MCF 10A (cell line): ENCODE results near the gene CEP85L. TPM values are rescaled to one million over a fixed set of nuclear protein-coding genes. Genes with fewer than 3 reads are reported as not detected.

ENCODE experiments used
- BruUV-seq: library from RNA; stranded (reverse); fragments of 400-500 nt; replicated peaks from 2 replicates; lab custom pipeline; 2021; lab: Mats Ljungman, UMichigan
- CTCF ChIA-PET: fragments of 300-600 bp; sonication (Branson Sonifier 250); formaldehyde crosslinking; extraction: SDS; loops from one replicate; lab custom pipeline; 2021; ENCODE audit warnings: antibody characterized with exemption, inconsistent platforms; lab: Yijun Ruan, JAX
- POLR2A ChIA-PET: fragments of 300-600, 350-650 bp; sonication (Branson Sonifier 250); formaldehyde crosslinking; extraction: SDS; loops from one replicate; lab custom pipeline; 2020; ENCODE audit warnings: antibody characterized with exemption, inconsistent platforms; lab: Yijun Ruan, JAX
- DNase-seq: peaks from one replicate; pipeline ENCODE4 v3.0.0-alpha.2; 2018; ENCODE audit not compliant: unreplicated experiment
- H3K27ac Mint-ChIP-seq: one replicate; pipeline ENCODE4 v1.8.0; 2022; ENCODE audit warnings: mild to moderate bottlenecking, low read depth, mixed read lengths; ENCODE audit not compliant: unreplicated experiment
- H3K27me3 Mint-ChIP-seq: one replicate; pipeline ENCODE4 v1.8.0; 2022; ENCODE audit warnings: mixed read lengths; ENCODE audit not compliant: insufficient read depth, unreplicated experiment
- H3K36me3 Mint-ChIP-seq: one replicate; pipeline ENCODE4 v1.8.0; 2022; ENCODE audit warnings: mild to moderate bottlenecking, moderate library complexity, mixed read lengths; ENCODE audit not compliant: insufficient read depth, unreplicated experiment
- H3K4me1 Mint-ChIP-seq: one replicate; pipeline ENCODE4 v1.8.0; 2022; ENCODE audit warnings: mixed read lengths; ENCODE audit not compliant: insufficient read depth, unreplicated experiment
- H3K4me3 Mint-ChIP-seq: one replicate; pipeline ENCODE4 v1.8.0; 2022; ENCODE audit warnings: mild to moderate bottlenecking, moderate library complexity, mixed read lengths; ENCODE audit not compliant: unreplicated experiment
- H3K9me3 Mint-ChIP-seq: one replicate; pipeline ENCODE4 v1.8.0; 2022; ENCODE audit warnings: mixed read lengths; ENCODE audit not compliant: unreplicated experiment
- CTCF ChIP-seq: fragments of 200-600 bp; IDR thresholded peaks from one replicate; pipeline ENCODE4 v1.8.0; 2022; ENCODE audit warnings: antibody characterized with exemption, mild to moderate bottlenecking; ENCODE audit not compliant: unreplicated experiment
- intact Hi-C: fragments of 100-400 bp; cut with micrococcal nuclease; formaldehyde crosslinking; loops from 2 replicates; pipeline ENCODE4 v1.14.1; 2022
- total RNA-seq: library from RNA; stranded (reverse); gene quantifications from 2 replicates; pipeline ENCODE4 v1.2.3, GENCODE V29; 2022

The CEP85L gene
- total RNA-seq, 1 experiment from 2014 or later: 8.4 TPM

GRCh38 chr6:118489990-118490389, 161.4 kb downstream of the CEP85L start:
- CTCF ChIA-PET: no interaction called here
- Mint-ChIP-seq H3K4me1 (no peaks in the 10 kb centered on the region), H3K36me3 (peaks cover 12% of the 10 kb centered on the region)

GRCh38 chr6:118488631-118489030, 162.8 kb downstream of the CEP85L start:
- no peak overlapping the region for H3K27ac Mint-ChIP-seq
- no TSS peak for BruUV-seq
- no peaks in the 10 kb centered on the region for H3K4me1 Mint-ChIP-seq
- POLR2A ChIA-PET: interaction anchor here (0.8 kb wide), 1 partner anchor 9 kb away, joined by 4 read pairs; no protein-coding TSS in a partner anchor
- no peak overlapping the region for H3K4me3 Mint-ChIP-seq
- H3K36me3 Mint-ChIP-seq: peaks cover 12% of the 10 kb centered on the region
- H3K9me3 Mint-ChIP-seq: peaks cover 15% of the 10 kb centered on the region
- no peaks in the 10 kb centered on the region for H3K27me3 Mint-ChIP-seq
- CTCF ChIA-PET: no interaction called here
- intact Hi-C loops: no loop called here
- no peak for TF ChIP-seq CTCF
- DNase-seq: no peak

More at GRCh38 chr6:118489990-118490389, 161.4 kb downstream of the CEP85L start:
- no peak for TF ChIP-seq CTCF
- no peak overlapping the region for H3K27ac Mint-ChIP-seq
- BruUV-seq: no TSS peak
- no peaks in the 10 kb centered on the region for H3K27me3 Mint-ChIP-seq
- no peak overlapping the region for H3K4me3 Mint-ChIP-seq
- H3K9me3 Mint-ChIP-seq: peaks cover 15% of the 10 kb centered on the region
- intact Hi-C loops: no loop called here
- no peak for DNase-seq
- POLR2A ChIA-PET: no interaction called here

- no peak for TF ChIP-seq CTCF
- Mint-ChIP-seq H3K27me3 (no peaks in the 10 kb centered on the region), H3K27ac (no peak overlapping the region), H3K4me1 (no peaks in the 10 kb centered on the region), H3K9me3 (peaks cover 15% of the 10 kb centered on the region), H3K4me3 (no peak overlapping the region), H3K36me3 (peaks cover 7% of the 10 kb centered on the region)
- DNase-seq: no peak
- BruUV-seq: no TSS peak
- ChIA-PET POLR2A (interaction anchor here (0.6 kb wide), 1 partner anchor 301 kb away, joined by 4 read pairs; no protein-coding TSS in a partner anchor), CTCF (no interaction called here)
- intact Hi-C loops: no loop called here
Measured at GRCh38 chr6:118485601-118486550, 165.5 kb downstream of the CEP85L start.

GRCh38 chr6:118476551-118476950, 174.8 kb downstream of the CEP85L start:
- no TSS peak for BruUV-seq
- intact Hi-C loops: no loop called here
- Mint-ChIP-seq H3K36me3 (peaks cover 18% of the 10 kb centered on the region), H3K4me1 (no peaks in the 10 kb centered on the region), H3K9me3 (no peaks in the 10 kb centered on the region), H3K4me3 (no peak overlapping the region), H3K27ac (no peak overlapping the region), H3K27me3 (no peaks in the 10 kb centered on the region)
- TF ChIP-seq CTCF: no peak
- ChIA-PET POLR2A (interaction anchor here (0.8 kb wide), 1 partner anchor 8 kb away, joined by 3 read pairs; no protein-coding TSS in a partner anchor), CTCF (no interaction called here)
- DNase-seq: no peak
